OCI-LY1 (cell line): ENCODE results near the gene NOXO1.

Source experiments
- H2AFZ ChIP-seq: fragments of 200-600 bp; sonication (generic), shearing (Covaris generic); 2 replicates; pipeline ENCODE4 v1.6.0; 2014; ENCODE audit warnings: antibody characterized with exemption, mild to moderate bottlenecking, low read length
- H3F3A ChIP-seq: fragments of 200-600 bp; sonication (generic), shearing (Covaris generic); 2 replicates; pipeline ENCODE4 v1.6.0; 2014; ENCODE audit warnings: mild to moderate bottlenecking, antibody characterized with exemption, low read length, moderate library complexity; ENCODE audit not compliant: insufficient read depth
- H3K27ac ChIP-seq: fragments of 200-600 bp; sonication (generic); 2 replicates; pipeline ENCODE4 v1.5.1; 2014; ENCODE audit warnings: low read length, mixed run types, mild to moderate bottlenecking, low read depth; ENCODE audit not compliant: poor library complexity, severe bottlenecking
- H3K27me3 ChIP-seq: fragments of 200-600 bp; sonication (generic); 2 replicates; pipeline ENCODE4 v1.6.0; 2014; ENCODE audit warnings: antibody characterized with exemption, mild to moderate bottlenecking, low read length, moderate library complexity; ENCODE audit not compliant: insufficient read depth
- H3K36me3 ChIP-seq: fragments of 200-600 bp; sonication (generic); 2 replicates; pipeline ENCODE4 v1.6.1; 2014; ENCODE audit warnings: mild to moderate bottlenecking, antibody characterized with exemption, low read length, moderate library complexity, mixed read lengths; ENCODE audit not compliant: insufficient read depth
- H3K4me1 ChIP-seq: fragments of 200-600 bp; sonication (generic); 2 replicates; pipeline ENCODE4 v1.5.1; 2014; ENCODE audit warnings: mild to moderate bottlenecking, low read length, moderate library complexity; ENCODE audit not compliant: insufficient read depth, severe bottlenecking
- H3K4me2 ChIP-seq: fragments of 200-600 bp; sonication (generic), shearing (Covaris generic); 2 replicates; pipeline ENCODE4 v1.6.1; 2014; ENCODE audit warnings: low read length
- H3K4me3 ChIP-seq: fragments of 200-600 bp; sonication (generic); 2 replicates; pipeline ENCODE4 v1.5.1; 2014; ENCODE audit warnings: low read length, low read depth, mild to moderate bottlenecking, mixed read lengths; ENCODE audit not compliant: poor library complexity, severe bottlenecking
- H3K79me2 ChIP-seq: fragments of 200-600 bp; shearing (Covaris generic); 2 replicates; pipeline ENCODE4 v1.6.1; 2016; ENCODE audit warnings: mixed run types, low read length, mixed read lengths; ENCODE audit not compliant: insufficient read depth
- H3K9ac ChIP-seq: fragments of 200-600 bp; sonication (generic), shearing (Covaris generic); 2 replicates; pipeline ENCODE4 v1.6.1; 2014; ENCODE audit warnings: mild to moderate bottlenecking, low read length, mixed read lengths
- H3K9me2 ChIP-seq: fragments of 200-600 bp; sonication (generic), shearing (Covaris generic); 2 replicates; pipeline ENCODE4 v1.6.1; 2014; ENCODE audit warnings: low read depth, mild to moderate bottlenecking, low read length, mixed read lengths
- H3K9me3 ChIP-seq: fragments of 200-600 bp; shearing (Covaris generic); 2 replicates; pipeline ENCODE4 v1.6.1; 2014; ENCODE audit warnings: low read length, mixed read lengths
- H4K20me1 ChIP-seq: fragments of 200-600 bp; sonication (generic), shearing (Covaris generic); 2 replicates; pipeline ENCODE4 v1.6.0; 2016; ENCODE audit warnings: mild to moderate bottlenecking, low read length; ENCODE audit not compliant: insufficient read depth
- CTCF ChIP-seq: fragments of 200-600 bp; sonication (generic), shearing (Covaris generic); IDR thresholded peaks from 2 replicates; pipeline ENCODE4 v1.5.1; 2017; ENCODE audit warnings: mild to moderate bottlenecking, antibody characterized with exemption, low read length, moderate library complexity, mixed read lengths
- EZH2 ChIP-seq: fragments of 200-600 bp; sonication (generic), shearing (Covaris generic); IDR thresholded peaks from 2 replicates; pipeline ENCODE4 v1.8.0; 2017; ENCODE audit warnings: borderline replicate concordance, mixed run types, mild to moderate bottlenecking, antibody characterized with exemption, low read length, moderate library complexity, mixed read lengths

The NOXO1 gene

DNA sequence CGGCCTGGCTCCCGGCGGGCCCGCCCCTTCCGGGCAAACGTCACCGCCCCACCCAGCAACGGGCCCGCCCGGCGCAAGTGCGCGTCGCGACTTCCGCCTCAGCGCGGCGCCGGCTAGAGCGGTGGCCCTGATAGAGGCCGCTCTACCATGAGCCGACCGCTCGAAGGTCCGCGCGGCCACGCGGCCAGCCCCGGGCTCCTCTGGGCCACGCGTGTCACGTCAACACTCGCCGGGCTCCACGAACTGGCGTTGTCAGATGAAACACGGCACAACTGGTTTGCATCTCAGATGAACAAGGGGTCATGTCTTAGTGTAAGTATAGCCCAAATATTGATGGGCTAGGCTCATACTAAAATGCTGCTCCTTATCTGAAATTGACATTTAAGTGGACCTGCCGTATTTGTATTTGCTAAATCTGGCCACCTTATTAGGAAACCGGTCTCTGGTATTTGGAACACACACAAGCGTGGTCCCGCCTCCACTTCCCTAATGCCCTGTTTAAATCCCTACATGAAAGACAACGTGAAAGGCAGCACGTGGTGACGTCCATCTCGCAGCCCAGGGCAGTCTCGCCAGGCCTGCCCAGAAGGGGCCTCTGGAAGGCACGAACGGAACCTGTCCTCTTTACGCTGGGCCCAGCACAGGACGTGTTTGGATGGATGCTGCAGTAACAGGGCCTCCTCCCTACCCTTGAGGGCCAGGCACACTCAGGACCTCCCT lies 28.7 kb upstream of the NOXO1 start, which contains the start of gene ZNF598:
ZNF598 (minus strand) TSS at position 31 of the 720 bp plus-strand sequence.
- Histone ChIP-seq H3K9me2 (no peaks in the 10 kb centered on the region), H3K36me3 (0 out of 2 replicates have a peak, but pooled peaks cover 6% of the 10 kb centered on the region), H4K20me1 (no peaks in the 10 kb centered on the region), H3K9me3 (no peaks in the 10 kb centered on the region), H3F3A (no peaks in the 10 kb centered on the region), H3K79me2 (peaks cover 11% of the 10 kb centered on the region), H3K4me1 (peaks cover 49% of the 10 kb centered on the region), H3K9ac (peak within 1 kb of the TSS; percentile 99), H2AFZ (peak within 1 kb of the TSS; percentile 5; the same call in 1 of the 2 replicates), H3K4me3 (peak within 1 kb of the TSS; percentile 99), H3K27me3 (no peaks in the 10 kb centered on the region), H3K4me2 (peak within 1 kb of the TSS; percentile 98), H3K27ac (peak within 1 kb of the TSS; percentile 53)
- TF ChIP-seq EZH2 (no peak), CTCF (no peak)

- TF ChIP-seq EZH2 (no peak), CTCF (no peak)
- Histone ChIP-seq H3K9ac (peak overlapping the region; percentile 95), H3K36me3 (0 out of 2 replicates have a peak, but pooled peaks cover 6% of the 10 kb centered on the region), H4K20me1 (no peaks in the 10 kb centered on the region), H3F3A (no peaks in the 10 kb centered on the region), H3K9me3 (no peaks in the 10 kb centered on the region), H3K4me1 (peaks cover 53% of the 10 kb centered on the region), H3K9me2 (no peaks in the 10 kb centered on the region), H3K4me2 (peak overlapping the region; percentile 74), H3K4me3 (peak overlapping the region; percentile 99), H2AFZ (no peak overlapping the region), H3K27me3 (no peaks in the 10 kb centered on the region), H3K79me2 (peaks cover 11% of the 10 kb centered on the region), H3K27ac (peak overlapping the region; percentile 53)
Observed at GRCh38 chr16:2009164-2009711, 28.0 kb upstream of the NOXO1 start.

DNA sequence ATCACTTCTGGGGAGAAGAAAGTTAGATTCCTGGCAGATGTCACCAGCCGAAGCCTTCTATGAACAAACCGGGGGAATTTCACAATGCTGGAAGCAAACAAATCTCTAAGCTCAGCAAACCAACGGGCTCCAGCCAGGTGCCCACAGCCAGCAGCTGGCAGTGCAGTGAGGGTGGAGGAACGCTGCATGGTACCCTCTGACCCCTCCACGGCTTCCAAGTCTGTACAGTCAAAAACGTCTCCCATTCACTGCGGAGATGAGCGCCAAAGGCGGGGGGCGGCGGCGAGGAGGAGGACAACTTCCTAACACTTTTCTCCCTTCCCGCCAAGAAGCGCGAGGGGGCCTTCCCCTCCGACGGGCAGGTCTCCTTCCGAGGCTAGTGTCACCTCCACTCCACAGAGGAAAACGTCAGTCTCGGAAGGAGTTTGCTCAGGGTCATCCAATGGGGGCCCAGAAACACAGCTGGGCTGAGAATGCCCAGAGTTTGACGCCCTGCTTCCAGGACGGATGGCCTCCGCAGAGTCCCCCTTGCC lies 27.4 kb upstream of the NOXO1 start:
- Histone ChIP-seq H3F3A (no peaks in the 10 kb centered on the region), H4K20me1 (no peaks in the 10 kb centered on the region), H3K4me1 (peaks cover 56% of the 10 kb centered on the region), H3K36me3 (0 out of 2 replicates have a peak, but pooled peaks cover 6% of the 10 kb centered on the region), H3K9me3 (no peaks in the 10 kb centered on the region), H3K27me3 (no peaks in the 10 kb centered on the region), H3K9me2 (no peaks in the 10 kb centered on the region), H3K4me2 (peak overlapping the region; percentile 74), H2AFZ (no peak overlapping the region), H3K9ac (peak overlapping the region; percentile 95), H3K4me3 (peak overlapping the region; percentile 99), H3K27ac (peak overlapping the region; percentile 53), H3K79me2 (peaks cover 11% of the 10 kb centered on the region)
- TF ChIP-seq CTCF (no peak), EZH2 (no peak)
